H9 (cell line): Measurements from ENCODE around the gene C22orf23. TPM values are rescaled to one million over a fixed set of nuclear protein-coding genes. Genes with fewer than 3 reads are reported as not detected.
"Not testable (repeated sequence)": the region's sequence is repeated elsewhere in the genome, so short reads cannot be mapped to it uniquely, and the experiment has no call there.

Experiments used
- DNase-seq: peaks from one replicate; pipeline ENCODE4 v3.0.0-alpha.2; 2017
- H2AFZ ChIP-seq: one replicate; pipeline ENCODE4 v1.6.1; 2013; ENCODE audit warnings: mild to moderate bottlenecking, low read length, control low read depth, moderate library complexity
- H2AK5ac ChIP-seq: 2 replicates; pipeline ENCODE4 v1.6.1; 2013; ENCODE audit warnings: low read length, control low read depth, mixed read lengths; ENCODE audit not compliant: insufficient read length
- H2BK120ac ChIP-seq: one replicate; pipeline ENCODE4 v1.6.1; 2013; ENCODE audit warnings: low read depth, mild to moderate bottlenecking, low read length, control low read depth, inconsistent platforms; ENCODE audit not compliant: poor library complexity, severe bottlenecking
- H2BK12ac ChIP-seq: 2 replicates; pipeline ENCODE4 v1.6.1; 2013; ENCODE audit warnings: low read length, control low read depth, mixed read lengths, low read depth; ENCODE audit not compliant: insufficient read length
- H2BK15ac ChIP-seq: 2 replicates; pipeline ENCODE4 v1.6.1; 2013; ENCODE audit warnings: low read depth, low read length, control low read depth
- H2BK20ac ChIP-seq: one replicate; pipeline ENCODE4 v1.6.1; 2013; ENCODE audit warnings: low read depth, mild to moderate bottlenecking, low read length, control low read depth, inconsistent platforms; ENCODE audit not compliant: poor library complexity, severe bottlenecking
- H2BK5ac ChIP-seq: 2 replicates; pipeline ENCODE4 v1.6.1; 2013; ENCODE audit warnings: low read length, control low read depth, mixed read lengths; ENCODE audit not compliant: insufficient read length
- H3K14ac ChIP-seq: 2 replicates; pipeline ENCODE4 v1.6.1; 2013; ENCODE audit warnings: low read length, control low read depth; ENCODE audit not compliant: insufficient read depth
- H3K18ac ChIP-seq: 2 replicates; pipeline ENCODE4 v1.6.1; 2013; ENCODE audit warnings: low read depth, mild to moderate bottlenecking, mixed read lengths, low read length, control low read depth; ENCODE audit not compliant: insufficient read length
- H3K23ac ChIP-seq: 2 replicates; pipeline ENCODE4 v1.6.1; 2013; ENCODE audit warnings: low read length, control low read depth, mixed read lengths, low read depth; ENCODE audit not compliant: insufficient read length
- H3K23me2 ChIP-seq: 2 replicates; pipeline ENCODE4 v1.6.1; 2013; ENCODE audit warnings: low read depth, mild to moderate bottlenecking, mixed read lengths, low read length, control low read depth; ENCODE audit not compliant: insufficient read length, poor library complexity, severe bottlenecking
- H3K27ac ChIP-seq: 2 replicates; pipeline ENCODE4 v1.5.1; 2013; ENCODE audit warnings: low read length, control low read depth, mixed read lengths, low read depth; ENCODE audit not compliant: insufficient read length
- H3K27me3 ChIP-seq: 2 replicates; pipeline ENCODE4 v1.6.1; 2013; ENCODE audit warnings: low read length, control low read depth, inconsistent platforms; ENCODE audit not compliant: insufficient read depth
- H3K4ac ChIP-seq: 2 replicates; pipeline ENCODE4 v1.6.1; 2013; ENCODE audit warnings: low read depth, mild to moderate bottlenecking, control low read depth, inconsistent platforms, low read length, moderate library complexity
- H3K4me1 ChIP-seq: 2 replicates; pipeline ENCODE4 v1.6.1; 2013; ENCODE audit warnings: low read length, control low read depth, inconsistent platforms; ENCODE audit not compliant: insufficient read depth
- H3K4me2 ChIP-seq: 2 replicates; pipeline ENCODE4 v1.6.1; 2013; ENCODE audit warnings: low read length, control low read depth, mixed read lengths; ENCODE audit not compliant: insufficient read length, insufficient read depth
- H3K56ac ChIP-seq: 2 replicates; pipeline ENCODE4 v1.6.1; 2013; ENCODE audit warnings: low read depth, mild to moderate bottlenecking, mixed read lengths, low read length, control low read depth; ENCODE audit not compliant: insufficient read length
- H3K79me1 ChIP-seq: 2 replicates; pipeline ENCODE4 v1.6.1; 2013; ENCODE audit warnings: low read depth, mild to moderate bottlenecking, moderate library complexity, low read length, control low read depth, inconsistent platforms; ENCODE audit not compliant: insufficient read depth, poor library complexity, severe bottlenecking
- H3K79me2 ChIP-seq: 2 replicates; pipeline ENCODE4 v1.6.1; 2013; ENCODE audit warnings: low read length, control low read depth, inconsistent platforms; ENCODE audit not compliant: insufficient read depth
- H3K9ac ChIP-seq: 2 replicates; pipeline ENCODE4 v1.6.1; 2013; ENCODE audit warnings: low read length, control low read depth, mixed read lengths; ENCODE audit not compliant: insufficient read length; ENCODE audit errors: extremely low read depth
- H3K9me3 ChIP-seq: one replicate; pipeline ENCODE4 v1.6.1; 2013; ENCODE audit warnings: low read depth, low read length, inconsistent platforms; ENCODE audit not compliant: control insufficient read depth
- H3T11ph ChIP-seq: one replicate; pipeline ENCODE4 v1.6.1; 2013; ENCODE audit warnings: mild to moderate bottlenecking, low read length, control low read depth, inconsistent platforms
- H4K20me1 ChIP-seq: one replicate; pipeline ENCODE4 v1.6.1; 2013; ENCODE audit not compliant: control insufficient read depth, insufficient read length, insufficient read depth
- H4K5ac ChIP-seq: 2 replicates; pipeline ENCODE4 v1.6.1; 2013; ENCODE audit warnings: low read depth, mild to moderate bottlenecking, mixed read lengths, low read length, control low read depth; ENCODE audit not compliant: insufficient read length
- H4K8ac ChIP-seq: replicated peaks from 2 replicates; pipeline ENCODE4 v1.6.1; 2013; ENCODE audit warnings: low read length, control low read depth, mixed read lengths, low read depth; ENCODE audit not compliant: insufficient read length
- H4K91ac ChIP-seq: 2 replicates; pipeline ENCODE4 v1.6.1; 2013; ENCODE audit warnings: low read depth, mild to moderate bottlenecking, moderate library complexity, mixed read lengths, low read length, control low read depth; ENCODE audit not compliant: insufficient read length
- H3K27ac Mint-ChIP-seq, 3 experiments: 2 replicates in 2 of 3; 3 replicates in 1 of 3; pipeline ENCODE4 v1.8.0; 2020 to 2021; ENCODE audit warnings: mixed read lengths in 3 of 3, mild to moderate bottlenecking in 1 of 3, moderate library complexity in 1 of 3
- H3K27me3 Mint-ChIP-seq: 2 replicates; pipeline ENCODE4 v1.8.0; 2021; ENCODE audit warnings: low read depth, mild to moderate bottlenecking, moderate library complexity, mixed read lengths
- H3K36me3 Mint-ChIP-seq, 3 experiments: 2 replicates in 2 of 3; 3 replicates in 1 of 3; pipeline ENCODE4 v1.8.0; 2020 to 2021; ENCODE audit warnings: low read depth in 3 of 3, mixed read lengths in 3 of 3; ENCODE audit not compliant: insufficient read depth in 1 of 3
- H3K4me1 Mint-ChIP-seq, 2 experiments: 2 replicates each; pipeline ENCODE4 v1.8.0; 2020; ENCODE audit warnings: mixed read lengths in 2 of 2
- H3K4me3 Mint-ChIP-seq, 2 experiments: 2 replicates in 1 of 2; 3 replicates in 1 of 2; pipeline ENCODE4 v1.8.0; 2020 to 2021; ENCODE audit warnings: mild to moderate bottlenecking in 2 of 2, mixed read lengths in 2 of 2, moderate library complexity in 1 of 2
- H3K9me3 Mint-ChIP-seq, 2 experiments: 2 replicates in 1 of 2; 3 replicates in 1 of 2; pipeline ENCODE4 v1.8.0; 2020; ENCODE audit warnings: mild to moderate bottlenecking in 2 of 2, mixed read lengths in 2 of 2, moderate library complexity in 1 of 2
- CTCF ChIP-seq: fragments of 200-600 bp; sonication (generic); conservative IDR thresholded peaks from 3 replicates; pipeline ENCODE4 v1.8.0; 2021; ENCODE audit warnings: antibody characterized with exemption, mild to moderate bottlenecking
- WGBS: extraction: QIAGEN DNeasy Blood & Tissue Kit; methylation state at CpG from one replicate; pipeline ENCODE4 v1.1.7; 2013; ENCODE audit warnings: missing lambda C conversion rate, low lambda C conversion rate, mixed read lengths; ENCODE audit not compliant: insufficient read length; ENCODE audit errors: extremely low coverage; 5-methylcytosine and 5-hydroxymethylcytosine counted together
- total RNA-seq: library from RNA; stranded (reverse); gene quantifications from 2 replicates; pipeline ENCODE4 v1.2.1, GENCODE V29; 2021

The C22orf23 gene
- total RNA-seq, 1 experiment from 2014 or later: 0.57 TPM

- peaks cover 0 to 5% (median 0%) of the 10 kb centered on the region in 3 experiments; a peak in 3 of 7 replicates for H3K36me3 Mint-ChIP-seq
- H4K20me1 ChIP-seq: no peaks in the 10 kb centered on the region
- no peak overlapping the region for H2BK5ac ChIP-seq
- no peak overlapping the region for H2BK12ac ChIP-seq
- no peak overlapping the region for H2BK20ac ChIP-seq
- peak overlapping the region; percentile 31 for H3K9ac ChIP-seq
- H3K23ac ChIP-seq: no peak overlapping the region
- no peak overlapping the region for H3K56ac ChIP-seq
- no peak overlapping the region for H3K4me2 ChIP-seq
- H3K14ac ChIP-seq: no peak overlapping the region
- no peak overlapping the region for H2AK5ac ChIP-seq
- peaks cover 19 to 23% of the 10 kb centered on the region in 2 experiments for H3K4me1 Mint-ChIP-seq
- WGBS: no CpG with 5 or more reads among the region's 8 CpGs
- H2BK120ac ChIP-seq: no peak overlapping the region
- peak overlapping the region in 2 of 3 experiments; percentile 67 to 72; a peak in 2 of 7 replicates for H3K27ac Mint-ChIP-seq
- H3K4me1 ChIP-seq: no peaks in the 10 kb centered on the region
- peak; percentile 15; the same call in 1 of the 3 replicates for TF ChIP-seq CTCF
- H3K27me3 Mint-ChIP-seq: peaks cover 2% of the 10 kb centered on the region
- no peak overlapping the region for H2AFZ ChIP-seq
- H2BK15ac ChIP-seq: no peak overlapping the region
- H4K91ac ChIP-seq: no peak overlapping the region
- no peak overlapping the region for H3K4ac ChIP-seq
- no peak overlapping the region for H3T11ph ChIP-seq
- no peaks in the 10 kb centered on the region for H3K9me3 Mint-ChIP-seq
- H3K27ac ChIP-seq: no peak overlapping the region
- H3K27me3 ChIP-seq: no peaks in the 10 kb centered on the region
- peaks cover 6% of the 10 kb centered on the region; the same call in 1 of the 2 replicates for H3K79me2 ChIP-seq
- peak overlapping the region in 1 of 2 experiments; percentile 67; a peak in 2 of 5 replicates for H3K4me3 Mint-ChIP-seq
- H3K23me2 ChIP-seq: peaks cover 13% of the 10 kb centered on the region
- no peak overlapping the region for H4K8ac ChIP-seq
- H3K9me3 ChIP-seq: no peaks in the 10 kb centered on the region
- peaks cover 7% of the 10 kb centered on the region for H3K79me1 ChIP-seq
- DNase-seq: peak; percentile 65
- no peak overlapping the region for H3K18ac ChIP-seq
- no peak overlapping the region for H4K5ac ChIP-seq
Measured at GRCh38 chr22:37951305-37951704, 2.1 kb downstream of the C22orf23 start.

DNA sequence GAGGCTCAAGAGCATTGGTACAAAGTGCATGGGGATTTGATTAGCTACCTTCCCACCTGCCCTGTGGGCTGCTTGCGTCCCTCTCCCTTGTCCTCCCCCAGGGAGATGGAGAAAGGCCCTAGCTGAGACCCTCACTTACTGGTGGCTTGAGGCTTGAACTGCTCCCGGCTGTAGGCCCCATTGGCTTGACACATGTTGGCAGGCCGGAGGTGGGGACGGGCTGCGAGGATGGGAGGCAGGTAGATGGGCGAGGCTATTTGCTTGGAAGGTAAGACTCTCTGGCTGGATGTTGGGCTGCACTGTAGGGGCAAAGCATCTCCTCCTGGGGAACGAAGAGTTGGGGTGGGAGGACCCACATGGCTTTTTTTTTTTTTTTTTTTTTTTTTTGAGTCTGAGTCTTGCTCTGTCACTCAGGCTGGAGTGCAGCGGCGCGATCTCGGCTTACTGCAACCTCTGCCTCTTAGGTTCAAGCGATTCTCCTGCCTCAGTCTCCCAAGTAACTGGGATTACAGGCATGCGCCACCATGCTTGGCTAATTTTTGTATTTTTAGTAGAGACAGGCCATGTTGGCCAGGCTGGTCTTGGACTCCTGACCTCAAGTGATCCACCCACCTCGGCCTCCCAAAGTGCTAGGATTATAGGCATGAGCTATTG lies 6.1 kb downstream of the C22orf23 start:
- H2BK120ac ChIP-seq, H3K36me3 Mint-ChIP-seq, H3K4ac ChIP-seq, H3K14ac ChIP-seq, H3K4me3 Mint-ChIP-seq, H3K9me3 ChIP-seq, H3K27me3 ChIP-seq, H4K91ac ChIP-seq, H4K8ac ChIP-seq, H3K18ac ChIP-seq, H3K4me2 ChIP-seq, H3K9me3 Mint-ChIP-seq, H4K20me1 ChIP-seq, H3T11ph ChIP-seq, H4K5ac ChIP-seq, H2BK20ac ChIP-seq, H3K56ac ChIP-seq, H3K23ac ChIP-seq, H3K23me2 ChIP-seq, H3K9ac ChIP-seq, H3K4me1 Mint-ChIP-seq, H2AK5ac ChIP-seq, H2BK15ac ChIP-seq, H3K79me2 ChIP-seq, H3K27me3 Mint-ChIP-seq, H3K27ac ChIP-seq, H3K4me1 ChIP-seq, H2BK5ac ChIP-seq, H2BK12ac ChIP-seq, H3K79me1 ChIP-seq, H2AFZ ChIP-seq, DNase-seq: not testable (repeated sequence)
- no CpG with 5 or more reads among the region's 14 CpGs for WGBS
- peak overlapping the region in 1 of 3 experiments; percentile 63; a peak in 2 of 7 replicates for H3K27ac Mint-ChIP-seq
